ENCODE results near the gene HORMAD2. TPM values are rescaled to one million over a fixed set of nuclear protein-coding genes. Genes with fewer than 3 reads are reported as not detected.

HORMAD2 gene
- total RNA-seq, 2 donors from 2014 or later, result 6.9 TPM; not detected in 1

GRCh38 chr22:30223303-30223702 lies 143.0 kb downstream of the HORMAD2 start:
- TF ChIP-seq POLR2AphosphoS5 (IDR thresholded peaks at IDR 0.05) (no peak), POLR2A (IDR thresholded peaks at IDR 0.05) (no peak), CTCF (IDR thresholded peaks at IDR 0.05) (no peak)
- H3K36me3 ChIP-seq, result no peaks in the 10 kb centered on the region
- DNase-seq (ENCODE audit: low spot score), result no peak
- intact Hi-C loops (cut with DNase I), result no loop called here
- no peaks in the 10 kb centered on the region for H3K4me1 ChIP-seq (replicated peaks)
- H3K9me3 ChIP-seq, result no peaks in the 10 kb centered on the region
- H3K27ac ChIP-seq, result no peak overlapping the region
- no peak overlapping the region for H3K4me3 ChIP-seq
- H3K27me3 ChIP-seq (replicated peaks; ENCODE audit: insufficient read depth), result no peaks in the 10 kb centered on the region
- 73% methylated on average over 15 of the region's 15 CpGs for WGBS

GRCh38 chr22:30224161-30224857 lies 144.0 kb downstream of the HORMAD2 start:
- Histone ChIP-seq H3K9me3 (no peaks in the 10 kb centered on the region), H3K36me3 (no peaks in the 10 kb centered on the region), H3K27ac (no peak overlapping the region), H3K4me1 (replicated peaks) (no peaks in the 10 kb centered on the region), H3K4me3 (no peak overlapping the region), H3K27me3 (replicated peaks; ENCODE audit: insufficient read depth) (no peaks in the 10 kb centered on the region)
- intact Hi-C loops (cut with DNase I), result no loop called here
- WGBS, result 37% methylated on average over 11 of the region's 11 CpGs
- no peak for TF ChIP-seq POLR2AphosphoS5 (IDR thresholded peaks at IDR 0.05)
- TF ChIP-seq POLR2A (IDR thresholded peaks at IDR 0.05), result no peak
- TF ChIP-seq CTCF (IDR thresholded peaks at IDR 0.05), result no peak
- DNase-seq (ENCODE audit: low spot score), result no peak

GRCh38 chr22:30225220-30225927 lies 145.1 kb downstream of the HORMAD2 start:
- intact Hi-C loops (cut with DNase I), result no loop called here
- no peaks in the 10 kb centered on the region for H3K36me3 ChIP-seq
- no peaks in the 10 kb centered on the region for H3K9me3 ChIP-seq
- TF ChIP-seq POLR2AphosphoS5 (IDR thresholded peaks at IDR 0.05), result no peak
- no peak for TF ChIP-seq POLR2A (IDR thresholded peaks at IDR 0.05)
- TF ChIP-seq CTCF (IDR thresholded peaks at IDR 0.05), result no peak
- no peak overlapping the region for H3K27ac ChIP-seq
- H3K27me3 ChIP-seq (replicated peaks; ENCODE audit: insufficient read depth), result no peaks in the 10 kb centered on the region
- 91% methylated on average over 7 of the region's 7 CpGs for WGBS
- H3K4me3 ChIP-seq, result no peak overlapping the region
- no peak for DNase-seq (ENCODE audit: low spot score)
- no peaks in the 10 kb centered on the region for H3K4me1 ChIP-seq (replicated peaks)

- no peak overlapping the region for H3K27ac ChIP-seq
- TF ChIP-seq CTCF (IDR thresholded peaks at IDR 0.05), result no peak
- no peak for TF ChIP-seq POLR2A (IDR thresholded peaks at IDR 0.05)
- TF ChIP-seq POLR2AphosphoS5 (IDR thresholded peaks at IDR 0.05), result no peak
- no peak overlapping the region for H3K4me3 ChIP-seq
- no peaks in the 10 kb centered on the region for H3K4me1 ChIP-seq (replicated peaks)
- intact Hi-C loops (cut with DNase I), result no loop called here
- H3K9me3 ChIP-seq, result no peaks in the 10 kb centered on the region
- H3K27me3 ChIP-seq (replicated peaks; ENCODE audit: insufficient read depth), result no peaks in the 10 kb centered on the region
- 84% methylated on average over 11 of the region's 11 CpGs for WGBS
- no peaks in the 10 kb centered on the region for H3K36me3 ChIP-seq
- no peak for DNase-seq (ENCODE audit: low spot score)
These were observed 146.0 kb downstream of the HORMAD2 start for GRCh38 chr22:30226192-30226832.

Other genes starting within 250 kb of the HORMAD2 start
- 10 to 100 TPM; 42.5 to 82.6 TPM for gene ASCC2, start 242.2 kb upstream of the HORMAD2 start, total RNA-seq
- gene MTMR3, start 197.3 kb upstream of the HORMAD2 start, total RNA-seq, result 10 to 100 TPM; 37.9 to 93.7 TPM
- gene LIF, start 166.3 kb downstream of the HORMAD2 start, total RNA-seq, result under 1 TPM; 0.40 to 0.59 TPM
- 1 to 10 TPM in 1 of 2 donors, not detected in 1; 2.5 TPM for gene OSM, start 186.4 kb downstream of the HORMAD2 start, total RNA-seq
- 10 to 100 TPM; 27.2 to 33.2 TPM for gene CASTOR1, start 209.0 kb downstream of the HORMAD2 start, total RNA-seq
- gene TBC1D10A, start 246.5 kb downstream of the HORMAD2 start, total RNA-seq, result 10 to 100 TPM; 46.1 to 51.2 TPM

Measured in prostate gland (tissue), 2 donors.